Measurements from ENCODE around the gene ELMO2.

Gene ELMO2

DNA sequence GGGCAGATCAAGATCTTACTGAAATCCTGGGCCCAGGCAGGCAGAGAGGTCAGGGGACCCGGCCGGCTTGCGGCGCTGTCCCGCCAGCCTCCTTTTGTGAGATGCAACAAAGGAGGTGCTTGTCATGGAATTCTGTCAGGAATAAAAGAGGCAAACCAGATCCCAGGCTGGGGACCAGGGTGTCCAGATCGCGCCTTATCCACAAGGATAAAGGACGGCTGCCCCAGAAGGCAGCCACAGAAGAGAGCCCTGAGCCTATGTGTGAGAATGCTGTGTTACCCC, 55.5 kb downstream of the ELMO2 start:
- DNase-seq = no peak

DNA sequence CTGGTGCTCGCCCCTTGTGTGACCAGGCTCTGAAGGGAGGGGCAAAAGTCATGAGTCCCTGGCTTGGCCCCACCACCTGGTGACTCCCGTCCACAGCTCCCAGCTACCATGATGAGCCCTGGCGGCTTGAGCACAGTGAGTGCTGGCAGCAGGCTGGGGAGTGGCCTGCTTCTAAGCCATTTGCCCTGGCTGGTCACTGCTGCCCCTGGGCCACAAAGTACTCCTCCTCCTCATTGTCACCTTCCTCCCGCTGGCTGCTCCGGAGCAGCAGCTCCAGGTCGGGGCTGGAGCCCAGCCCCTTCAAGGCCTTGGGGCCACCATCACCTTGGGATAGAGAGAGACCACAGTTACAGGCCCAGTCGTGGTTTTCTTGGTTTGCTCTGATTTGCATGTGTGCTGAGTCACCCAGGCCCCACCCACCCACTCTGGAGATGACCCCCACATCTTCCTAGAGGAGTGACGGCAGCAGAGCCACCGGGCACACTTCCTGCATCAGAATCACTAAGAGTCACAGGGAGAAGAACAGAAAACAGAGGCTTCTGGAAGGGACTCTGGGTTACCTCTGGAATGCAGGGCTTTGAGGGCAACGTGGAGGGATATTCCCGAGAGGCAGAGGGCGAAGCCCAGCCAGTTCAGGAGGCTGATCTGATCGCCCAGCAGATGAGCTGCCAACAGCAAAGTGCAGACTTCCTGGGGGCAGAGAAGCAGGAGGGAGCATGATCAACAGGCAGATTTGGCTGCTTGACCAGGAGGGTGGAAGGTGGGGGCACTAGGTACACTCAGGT, 56.0 kb downstream of the ELMO2 start:
- DNase-seq = no peak

DNA sequence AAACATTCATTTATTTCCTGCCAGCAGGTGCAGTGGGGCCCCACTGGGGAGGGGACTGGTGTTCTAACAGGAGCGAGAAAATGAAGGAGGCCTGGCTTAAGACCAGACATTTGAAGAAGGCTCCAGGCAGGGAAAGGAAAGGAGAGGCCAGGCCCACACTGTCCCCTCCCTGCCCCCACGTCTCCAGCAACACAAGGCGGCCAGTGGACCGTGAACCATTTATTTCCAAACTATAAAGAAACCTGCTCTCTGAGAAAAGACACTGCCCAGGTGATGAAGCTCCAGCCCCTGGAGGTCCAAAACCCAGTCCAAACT, 56.7 kb downstream of the ELMO2 start:
- no peak for DNase-seq

DNA sequence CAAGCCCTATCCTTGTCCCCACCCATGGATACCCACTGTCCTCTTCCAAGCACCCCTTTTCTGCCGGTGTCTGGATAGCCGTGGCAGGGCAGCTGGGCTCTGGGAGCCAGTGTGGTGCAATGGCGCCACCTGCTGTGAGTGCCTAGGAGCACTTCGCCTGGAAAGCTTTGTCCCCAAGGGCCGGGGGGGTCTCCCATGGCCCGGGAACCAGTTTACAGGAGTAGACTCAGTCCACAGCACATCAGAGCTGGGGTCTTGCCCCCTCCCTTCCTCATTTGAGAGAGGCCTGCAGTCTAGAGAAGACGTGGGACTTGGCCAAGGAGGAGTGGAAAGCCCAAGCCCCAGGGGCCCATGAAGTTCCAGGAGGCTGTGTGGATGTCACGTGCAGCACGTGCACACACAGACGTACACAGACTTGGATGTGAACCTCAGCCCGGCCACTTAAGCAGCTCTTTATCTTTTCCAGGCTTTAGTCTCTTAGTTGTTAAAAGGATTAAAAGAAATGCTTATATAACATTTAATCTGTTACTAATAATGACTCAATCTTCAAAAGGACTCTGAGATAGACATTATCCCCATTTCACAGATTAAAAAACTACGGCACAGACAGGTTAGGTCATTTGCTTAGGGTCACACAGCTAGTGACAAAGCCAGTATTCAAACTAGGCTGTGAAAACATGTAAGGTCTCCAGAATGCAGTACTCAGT, 57.2 kb downstream of the ELMO2 start:
- peak; percentile 54 for DNase-seq

DNA sequence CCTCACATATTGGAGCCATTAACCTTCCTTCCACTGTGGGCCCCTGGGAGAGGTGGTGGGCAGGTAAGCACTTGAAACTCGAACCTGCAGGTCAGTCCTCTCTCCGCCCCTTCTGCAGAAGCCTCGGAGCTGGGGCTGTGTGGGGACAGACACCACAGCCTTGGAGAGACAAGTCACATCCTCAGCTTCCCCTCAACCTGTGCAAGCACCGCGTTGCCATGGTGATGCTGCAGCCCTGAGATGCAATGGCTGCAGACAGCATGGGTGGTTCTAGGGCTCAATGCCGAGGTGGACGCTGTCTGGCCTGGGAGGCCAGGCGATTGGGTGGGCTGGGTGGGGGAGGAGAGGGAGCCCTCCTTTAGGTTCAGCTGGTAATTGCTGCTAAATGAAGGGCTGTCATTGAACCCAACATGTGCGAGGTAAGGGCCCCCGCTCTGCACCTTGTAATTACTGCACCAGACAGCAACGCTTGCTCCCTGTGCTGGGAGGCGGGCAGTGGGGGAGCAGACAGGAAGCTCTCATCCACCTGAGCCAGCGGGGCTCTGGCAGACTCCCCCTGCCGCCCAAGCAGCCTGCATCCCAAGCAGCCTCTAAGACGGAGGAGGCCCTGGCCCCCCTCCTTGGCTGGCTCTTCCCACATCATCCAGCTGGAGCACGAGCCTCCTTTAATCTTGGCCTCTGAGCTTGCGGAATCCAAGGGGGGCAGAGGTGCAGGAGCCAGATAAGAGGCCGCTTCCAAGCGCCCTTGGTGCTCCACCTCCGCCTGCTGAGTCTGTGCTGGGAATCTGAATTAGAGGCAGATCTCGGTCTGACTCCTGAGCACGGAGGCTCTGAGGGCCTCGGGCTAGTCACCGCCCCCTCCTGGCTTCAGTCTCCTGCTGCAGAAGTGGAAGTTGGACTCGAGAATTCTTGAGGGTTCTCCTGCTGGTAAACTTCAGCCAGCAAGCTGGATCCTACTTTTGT, 58.3 kb downstream of the ELMO2 start:
- no peak for DNase-seq

DNA sequence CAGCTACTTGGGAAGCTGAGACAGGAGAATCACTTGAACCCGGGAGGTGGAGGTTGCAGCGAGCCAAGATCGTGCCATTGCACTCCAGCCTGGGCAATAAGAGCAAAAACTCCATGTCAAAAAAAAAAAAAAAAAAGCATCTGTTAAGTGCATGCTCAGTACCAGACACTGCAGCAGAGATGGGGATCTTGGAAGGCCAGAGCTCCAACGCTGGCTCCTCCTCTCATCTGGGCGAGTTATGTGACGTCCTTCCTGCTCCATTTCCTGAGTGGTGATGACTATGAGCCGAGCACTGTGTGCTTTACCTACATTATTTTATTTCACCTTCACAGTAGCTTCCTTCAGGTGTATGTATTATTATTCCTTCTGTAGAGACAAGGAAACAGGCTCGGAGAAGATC, 59.6 kb downstream of the ELMO2 start:
- no peak for DNase-seq

DNA sequence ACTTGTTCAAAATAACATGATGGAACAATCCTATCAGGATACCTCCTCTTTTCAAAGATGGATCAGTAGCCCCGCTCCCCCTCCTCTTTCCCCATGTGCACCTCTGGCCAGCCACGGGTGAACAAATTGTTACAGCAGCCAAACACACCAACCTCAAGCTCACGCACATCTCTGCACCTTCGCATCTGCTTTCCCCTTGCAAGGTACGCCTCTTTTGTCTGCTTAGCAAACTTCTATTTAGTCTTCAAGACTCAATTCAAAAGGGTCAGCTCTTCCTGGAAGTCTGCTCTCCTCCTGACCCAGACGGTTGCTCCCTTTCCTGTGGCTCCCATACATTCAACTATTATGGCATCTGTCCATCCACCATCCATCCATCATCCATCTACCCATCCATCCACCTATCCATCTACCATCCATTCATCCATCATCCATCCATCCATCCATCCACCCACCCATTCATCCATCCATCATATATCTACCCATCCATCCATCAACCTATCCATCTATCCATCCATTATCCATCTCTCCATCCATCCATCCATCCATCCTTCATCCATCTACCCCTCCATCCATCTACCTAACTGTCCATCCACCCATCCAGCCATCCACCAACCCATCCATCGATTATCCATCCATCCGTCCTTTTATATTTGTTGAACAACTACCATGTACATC, 61.8 kb downstream of the ELMO2 start:
- DNase-seq = no peak

DNA sequence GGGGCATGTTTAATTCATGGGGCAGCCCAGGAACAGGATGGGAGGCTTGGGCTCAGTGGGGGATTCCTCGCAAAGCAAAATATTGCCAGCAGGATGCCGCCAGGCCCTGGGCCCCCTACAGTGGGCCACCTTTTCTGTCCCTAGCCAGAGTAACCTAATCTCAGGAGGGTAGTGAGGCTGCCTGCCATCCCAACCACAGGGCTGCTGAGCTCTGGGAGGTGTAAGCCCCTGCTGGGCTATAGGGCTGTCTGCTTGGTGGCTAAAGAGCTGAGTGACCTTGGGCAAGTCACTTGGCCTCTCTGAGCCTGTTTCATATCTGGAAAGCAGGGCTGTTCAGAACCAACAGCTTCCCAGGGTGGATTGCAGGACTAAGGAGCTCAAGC, 62.4 kb downstream of the ELMO2 start:
- no peak for DNase-seq

DNA sequence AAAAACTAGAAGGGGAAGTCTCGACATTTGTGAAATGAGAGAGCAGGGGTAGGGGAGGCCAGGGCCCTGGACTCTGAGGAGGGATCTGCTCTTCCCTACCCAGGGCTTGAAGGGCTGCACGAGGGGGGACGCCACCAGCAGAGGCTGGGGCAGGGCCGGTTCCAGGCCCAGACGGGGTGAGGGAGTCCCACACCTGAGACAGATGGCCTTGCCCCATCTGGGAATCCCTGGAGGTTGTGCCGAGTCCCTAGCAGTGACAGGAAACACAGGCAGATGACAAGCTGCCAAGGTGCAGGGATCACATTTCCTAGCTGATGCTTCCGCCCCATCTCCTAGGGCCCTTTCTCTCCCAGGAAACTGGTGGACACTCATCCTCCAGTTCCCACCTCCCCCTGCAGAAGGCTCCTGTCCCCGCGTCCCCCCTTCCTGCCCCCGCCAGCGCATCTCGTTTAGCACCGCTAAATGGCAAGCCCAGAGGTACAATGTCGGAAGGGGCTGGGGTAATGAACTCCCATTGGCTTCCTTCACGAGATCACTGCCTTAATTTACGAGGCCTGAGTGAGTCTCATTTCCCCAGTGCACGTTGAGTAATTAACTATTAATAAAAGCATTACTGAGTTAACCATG, 63.0 kb downstream of the ELMO2 start:
- no peak for DNase-seq

DNA sequence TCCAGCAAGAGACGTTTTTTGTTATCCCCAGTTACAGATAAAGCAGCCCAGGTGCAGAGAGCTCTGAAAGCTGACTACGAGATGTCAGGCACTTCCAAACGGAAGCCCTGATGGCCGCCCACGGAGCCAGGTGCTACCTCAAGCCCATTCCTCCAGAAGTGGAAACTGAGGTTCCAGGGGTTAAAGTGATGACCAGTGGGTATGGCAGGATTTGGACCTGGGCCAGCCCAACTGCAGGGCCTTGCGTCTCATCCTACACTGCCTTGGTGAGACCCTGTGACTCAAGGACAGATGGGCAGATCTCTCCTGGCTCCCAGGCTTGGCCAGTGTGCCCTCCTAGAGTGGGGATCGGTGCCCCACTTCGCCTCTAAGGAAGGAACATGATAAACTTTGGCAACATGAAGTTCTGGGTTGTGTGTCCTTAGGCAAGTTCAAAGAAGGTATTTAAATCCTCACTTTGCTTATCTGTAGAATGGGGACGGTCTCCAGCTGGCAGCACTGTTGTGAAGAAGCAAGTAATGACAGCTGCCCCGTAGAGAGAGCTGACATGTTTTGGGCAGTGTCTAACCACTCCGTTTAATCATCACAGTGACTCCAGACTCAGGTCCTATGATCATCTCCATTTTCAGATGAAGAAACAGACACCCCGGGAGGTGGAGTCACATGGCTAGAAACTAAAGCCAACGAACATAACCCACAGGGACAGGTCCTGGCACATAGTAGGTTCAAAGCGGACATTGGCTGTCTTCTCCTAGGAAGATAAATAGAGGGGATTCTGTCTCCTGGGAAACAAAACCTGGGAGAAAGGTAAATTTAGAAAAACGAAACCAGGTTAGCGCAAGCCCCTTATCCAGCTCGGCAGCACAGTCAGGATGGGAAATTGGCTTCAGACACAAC, 63.7 kb downstream of the ELMO2 start:
- DNase-seq = no peak

DNA sequence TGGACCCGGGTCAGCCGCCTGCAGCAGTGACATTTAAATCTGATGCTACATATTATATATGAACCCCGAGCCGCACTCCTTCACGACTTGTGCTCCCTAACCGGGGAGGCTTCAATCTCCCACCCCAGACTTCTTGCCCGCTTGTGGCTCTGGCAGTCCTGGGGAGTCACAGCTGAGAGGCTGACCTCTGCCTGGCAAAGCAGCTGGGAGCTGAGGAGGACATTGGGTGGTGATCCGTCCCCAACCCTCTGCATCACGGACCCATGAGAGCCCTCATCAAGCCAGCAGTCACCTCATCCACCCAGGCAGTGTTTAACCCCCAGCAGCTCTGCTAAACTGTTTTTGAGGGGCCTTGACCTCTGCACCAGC, 64.4 kb downstream of the ELMO2 start:
- DNase-seq = no peak

DNA sequence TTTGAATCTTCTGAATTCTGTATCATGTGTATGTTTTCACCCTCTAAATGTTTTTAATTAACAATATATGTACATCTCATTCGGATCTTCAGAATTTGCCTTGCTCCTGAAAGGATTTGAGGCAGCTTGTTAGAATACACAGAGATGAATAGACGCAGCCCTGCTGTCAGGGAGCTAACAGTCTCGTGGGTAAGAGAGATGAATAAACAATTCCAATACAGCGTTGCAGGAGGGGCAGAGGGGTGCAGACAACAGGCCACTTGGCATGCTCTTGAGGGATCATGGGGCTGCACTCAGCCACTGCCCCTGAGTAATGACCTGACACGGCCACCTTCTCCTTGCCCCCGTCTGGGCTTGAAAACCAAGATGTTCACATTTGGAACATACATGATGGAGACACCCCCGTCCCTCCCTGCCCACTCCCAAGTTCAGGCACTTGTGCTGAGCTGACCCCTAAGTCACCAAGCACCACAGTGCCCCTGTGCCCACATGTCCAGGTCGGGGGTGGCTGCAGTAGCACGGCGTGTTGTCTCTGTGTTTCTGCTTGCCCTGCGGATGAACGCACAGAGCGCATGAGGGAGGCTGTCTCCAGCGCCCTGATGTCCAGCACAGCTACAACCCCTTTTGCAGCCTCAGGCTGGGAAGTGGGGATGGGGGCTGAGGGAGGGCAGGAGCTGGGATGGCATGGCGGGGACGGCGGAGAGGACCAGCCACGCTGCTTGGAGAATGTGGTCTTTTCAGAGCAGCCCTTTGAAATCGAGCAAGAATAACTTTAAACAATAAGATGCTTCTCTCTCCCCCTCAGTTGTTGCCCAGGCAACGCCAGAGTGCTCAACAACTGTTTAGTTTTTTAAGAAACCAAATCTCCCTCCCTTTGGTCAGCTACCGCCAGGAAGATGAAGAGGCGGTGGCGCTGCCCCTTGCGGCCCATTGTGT, 65.1 kb downstream of the ELMO2 start:
- DNase-seq = no peak

DNA sequence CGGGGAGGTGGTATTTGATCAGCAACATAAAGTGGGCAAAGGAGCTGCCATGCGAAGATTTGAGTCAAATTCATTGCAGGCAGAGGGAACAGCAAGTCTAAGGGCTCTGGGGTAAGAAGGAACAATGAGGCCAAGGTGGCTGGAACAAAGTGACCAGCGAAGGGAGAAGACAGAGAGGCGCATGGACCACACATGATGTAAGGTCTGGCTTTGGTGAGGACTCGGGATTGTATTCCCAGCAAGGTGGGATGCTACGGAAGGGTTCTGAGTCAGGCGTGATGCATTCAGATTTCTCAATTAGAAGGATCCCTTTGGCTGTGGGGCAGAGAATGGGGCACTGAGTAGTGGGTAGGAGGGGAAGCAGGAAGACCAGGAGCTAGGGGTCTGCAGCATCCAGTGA, 67.4 kb downstream of the ELMO2 start:
- no peak for DNase-seq

DNA sequence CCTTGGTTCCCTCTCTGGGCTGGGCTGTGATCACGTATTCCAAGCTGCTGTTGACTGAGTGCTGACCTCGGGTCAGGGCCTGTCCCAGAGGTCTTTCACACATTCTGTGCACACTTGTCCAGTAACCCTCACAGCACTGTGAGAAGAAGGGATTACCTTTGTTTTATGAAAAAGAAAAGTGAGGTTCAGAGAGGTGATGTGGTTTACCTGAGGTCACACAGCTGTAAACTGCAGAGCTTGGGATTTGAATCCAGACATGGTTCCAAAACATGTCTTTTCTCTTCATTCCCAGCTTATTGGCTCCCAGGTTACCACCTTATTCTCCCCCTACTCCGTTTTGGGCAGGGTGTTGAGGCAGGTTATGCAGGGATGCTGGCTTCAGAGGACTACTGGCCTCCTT, 69.7 kb downstream of the ELMO2 start:
- DNase-seq = no peak

DNA sequence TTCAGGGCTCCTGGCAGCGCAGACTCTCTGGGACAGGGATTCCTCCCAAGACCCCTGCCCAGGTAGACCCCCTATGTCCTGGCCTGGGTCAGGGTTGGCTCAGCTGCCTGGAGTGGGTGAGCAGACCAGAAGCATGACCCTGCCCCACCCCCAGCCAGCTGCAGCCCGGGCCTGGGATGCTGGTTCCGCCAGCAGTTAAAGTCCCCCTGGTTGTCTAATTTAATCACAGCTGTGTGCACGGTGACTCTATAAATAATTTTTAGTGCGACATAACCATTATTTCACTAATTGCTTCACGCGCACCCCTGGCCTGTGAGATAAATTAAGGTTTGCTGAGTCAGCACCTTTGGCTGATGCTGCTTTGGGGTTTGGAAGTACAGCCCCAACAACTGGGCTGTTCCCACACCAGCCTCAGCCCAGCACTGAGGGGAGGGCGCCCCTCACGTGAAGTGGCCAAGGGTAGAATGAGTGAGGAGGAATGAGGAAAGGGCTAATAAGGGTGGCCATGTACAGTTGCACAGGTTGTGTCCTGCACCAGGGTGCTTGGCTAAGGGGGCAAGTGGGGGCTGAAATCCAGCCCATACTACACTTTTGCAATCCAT, 72.0 kb downstream of the ELMO2 start:
- DNase-seq = no peak

DNA sequence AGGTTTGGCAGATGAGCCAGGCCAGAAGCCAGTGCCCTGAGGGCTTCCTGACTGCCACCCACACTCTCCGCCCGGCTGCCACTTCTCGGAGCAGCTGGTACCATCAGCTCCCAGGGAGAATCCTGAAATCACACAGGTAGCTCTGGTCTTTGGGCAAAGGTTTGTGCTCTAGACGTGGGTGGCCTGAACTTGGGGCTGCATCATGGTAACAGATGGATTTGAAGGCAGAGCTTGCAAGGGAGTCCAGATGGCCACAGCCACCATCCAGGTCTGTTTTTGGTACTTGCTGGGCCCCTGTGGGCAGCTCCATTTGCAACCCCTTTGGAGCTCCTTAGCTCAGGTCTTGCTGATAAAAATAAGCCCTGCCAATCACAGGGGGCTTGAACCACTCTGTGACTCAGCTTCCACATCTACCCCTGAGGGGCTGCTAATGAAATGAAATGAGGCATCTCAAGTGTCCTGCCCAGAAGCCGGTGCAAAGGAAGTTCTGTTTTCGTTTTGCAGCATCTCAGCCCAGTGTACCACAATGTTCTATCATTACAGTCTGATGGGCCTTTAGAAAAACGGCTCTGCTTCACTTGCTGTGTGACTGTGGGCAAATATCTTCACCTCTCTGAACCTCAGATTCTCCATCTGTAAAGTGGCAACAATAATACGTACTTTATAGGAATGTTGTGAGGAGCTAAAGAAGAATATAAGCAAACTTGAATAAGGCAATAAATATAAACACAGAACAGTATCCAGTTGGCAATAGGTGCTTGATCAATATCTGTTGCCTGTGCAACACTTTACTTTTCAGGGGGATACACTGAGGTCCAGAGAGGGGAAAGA, 73.0 kb downstream of the ELMO2 start:
- DNase-seq = no peak

DNA sequence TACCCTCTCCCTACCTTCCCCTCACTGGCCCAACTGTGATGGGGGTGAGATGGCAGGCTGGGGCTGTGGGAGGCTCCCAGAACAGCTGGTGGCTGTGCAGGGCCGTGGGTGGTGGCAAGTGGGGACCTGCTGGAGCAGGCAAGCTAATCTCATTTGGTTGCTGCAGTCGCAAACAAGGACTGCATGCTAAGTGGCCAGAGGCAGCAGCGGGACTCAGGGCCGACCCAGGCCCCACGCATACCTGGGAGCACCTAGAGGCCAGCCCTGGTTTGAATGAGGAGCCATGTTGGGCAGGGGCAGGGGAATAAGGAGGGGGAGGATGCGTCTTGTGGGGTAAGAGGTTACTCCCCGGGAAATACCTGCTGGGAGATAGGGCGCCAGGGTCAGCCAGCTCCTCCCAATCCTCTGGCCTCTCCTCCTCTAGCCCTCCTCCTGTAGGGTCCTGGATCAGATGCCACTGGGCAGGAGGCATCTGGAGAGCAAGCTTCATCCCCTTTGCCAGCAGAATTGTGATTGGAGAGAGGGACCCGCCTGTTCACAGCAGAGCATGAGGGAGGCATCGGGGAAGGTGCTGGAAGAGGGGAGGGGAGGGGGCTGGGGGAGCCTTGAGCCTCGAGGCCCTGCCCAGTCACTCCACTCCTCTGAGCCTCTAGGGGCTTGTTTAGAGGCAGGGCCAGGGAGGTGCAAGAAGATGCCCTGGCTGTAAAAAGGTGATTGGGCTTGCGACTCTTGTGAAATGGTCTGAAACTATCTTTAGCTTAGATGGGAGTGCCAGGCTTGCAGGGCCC, 73.8 kb downstream of the ELMO2 start:
- no peak for DNase-seq

DNA sequence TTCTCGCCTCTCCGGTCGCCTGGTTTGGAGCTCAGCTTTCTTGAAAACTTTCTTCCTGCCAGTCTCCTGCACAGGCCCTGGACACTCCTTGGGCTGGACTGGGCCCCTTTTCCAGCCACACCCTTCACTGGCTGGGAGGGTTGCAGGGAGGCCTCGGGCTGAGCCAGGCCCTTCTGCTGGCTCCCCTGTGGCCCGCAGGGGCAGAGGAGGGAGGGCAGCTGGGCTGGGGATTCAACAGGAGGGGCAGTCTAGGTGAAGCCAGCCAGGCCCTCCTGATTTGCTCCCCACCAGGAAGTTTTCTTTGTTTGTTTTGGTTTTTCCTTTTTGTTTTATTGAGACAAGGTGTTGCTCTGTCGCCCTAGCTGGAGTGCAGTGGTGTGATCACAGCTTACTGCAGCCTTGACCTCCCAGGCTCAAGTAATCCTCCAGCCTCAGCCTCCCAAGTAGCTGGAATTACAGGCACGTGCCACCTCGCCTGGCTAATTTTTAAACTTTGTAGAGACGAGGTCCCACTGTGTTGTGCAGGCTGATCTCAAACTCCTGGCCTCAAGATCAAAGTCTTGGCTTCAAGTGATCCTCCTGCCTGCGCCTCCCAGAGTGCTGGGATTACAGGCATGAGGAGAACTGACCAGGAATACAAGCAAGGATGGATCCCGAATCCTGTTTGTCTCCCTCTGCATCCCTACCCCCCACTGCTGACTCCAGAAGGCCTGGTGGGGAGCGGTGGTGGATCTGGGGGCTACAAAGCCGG, 74.6 kb downstream of the ELMO2 start:
- DNase-seq = no peak
